GM21737 (cell line): ENCODE results near the gene DHRS12.
"Not testable (repeated sequence)": the region's sequence is repeated elsewhere in the genome, so short reads cannot be mapped to it uniquely, and the experiment has no call there.

ENCODE experiments used
- ATAC-seq: cut with Tn5 transposase; IDR thresholded peaks from one replicate; pipeline ENCODE4 v1.9.1; 2021; ENCODE audit warnings: mild to moderate bottlenecking, moderate library complexity; ENCODE audit not compliant: unreplicated experiment

DHRS12 gene

DNA sequence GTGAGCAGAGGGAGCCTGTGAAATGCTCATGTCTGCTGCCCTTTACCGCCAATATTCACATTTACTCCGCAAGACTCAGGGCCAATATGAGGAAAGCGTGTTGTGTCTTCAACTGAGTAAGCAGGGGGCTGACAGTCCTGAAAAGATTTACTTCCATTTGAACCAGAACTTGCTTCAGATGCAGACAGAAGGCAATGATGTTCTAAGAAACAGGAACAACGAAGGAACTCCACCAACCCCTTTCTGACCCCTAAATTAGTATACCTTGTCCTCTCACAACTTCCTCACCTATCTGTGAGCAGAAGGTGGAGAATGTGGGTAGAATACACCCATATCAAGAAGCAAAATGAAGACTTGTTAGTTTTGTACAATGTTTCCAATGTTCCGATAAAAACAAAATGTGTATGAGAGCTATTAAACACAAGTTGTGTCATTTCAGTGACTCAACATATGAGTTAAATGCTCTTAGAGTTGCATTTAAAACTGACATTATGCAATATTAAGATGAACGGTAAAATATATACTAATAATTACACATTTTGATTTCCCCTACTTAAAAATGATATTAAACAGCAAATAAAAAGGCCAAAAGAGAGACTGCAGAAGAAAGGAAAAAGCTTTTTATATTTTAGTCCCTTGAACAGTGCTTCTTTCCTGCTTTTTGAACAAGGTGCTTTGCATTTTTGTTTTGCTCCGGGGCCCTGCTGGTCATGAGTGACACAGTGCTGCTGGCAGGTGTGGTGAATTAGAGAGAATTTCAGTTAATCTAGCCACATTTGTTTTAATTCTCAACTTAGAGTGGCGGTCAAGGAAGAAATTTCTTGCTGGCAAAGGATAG, 25.0 kb upstream of the DHRS12 start:
- no peak for ATAC-seq

DNA sequence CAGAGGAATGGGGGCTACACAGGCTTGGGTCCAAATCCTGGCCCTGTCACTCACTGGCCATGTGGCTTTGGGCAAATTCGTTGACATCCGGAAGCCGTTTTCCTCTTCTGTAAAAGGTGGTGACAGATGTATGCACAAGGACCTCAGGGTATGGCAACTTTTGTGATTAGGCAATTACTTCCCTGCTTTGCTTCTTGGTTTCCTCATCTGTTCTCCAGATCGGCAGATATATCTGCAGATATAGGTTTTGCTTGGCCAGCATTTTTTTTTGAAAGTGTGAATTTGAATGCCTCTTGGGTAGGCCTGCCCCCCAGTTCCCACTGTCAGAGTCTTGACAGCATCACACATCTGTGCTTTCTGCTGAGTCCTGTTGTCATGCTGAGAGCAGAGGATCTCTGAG, 23.3 kb upstream of the DHRS12 start:
- ATAC-seq, result no peak

DNA sequence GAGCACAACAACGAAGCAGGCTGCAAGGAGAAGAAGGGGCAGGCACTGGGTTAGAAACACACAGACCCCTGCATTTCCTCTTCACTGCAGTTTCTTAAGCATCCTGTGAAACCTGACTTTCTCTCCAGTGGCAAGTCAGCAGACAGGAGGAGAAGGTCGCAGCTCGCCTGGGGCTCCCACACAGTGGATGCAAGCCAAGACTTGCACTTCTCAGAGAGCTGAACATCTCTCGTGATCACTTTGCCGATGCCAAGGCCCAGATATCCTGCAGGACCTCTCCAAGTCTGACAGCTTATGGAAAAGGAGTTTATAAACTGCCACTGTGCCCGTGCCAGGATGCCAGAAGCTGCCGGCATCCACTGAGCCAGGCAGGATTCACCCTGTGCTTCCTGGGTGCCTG, 22.6 kb upstream of the DHRS12 start:
- no peak for ATAC-seq

DNA sequence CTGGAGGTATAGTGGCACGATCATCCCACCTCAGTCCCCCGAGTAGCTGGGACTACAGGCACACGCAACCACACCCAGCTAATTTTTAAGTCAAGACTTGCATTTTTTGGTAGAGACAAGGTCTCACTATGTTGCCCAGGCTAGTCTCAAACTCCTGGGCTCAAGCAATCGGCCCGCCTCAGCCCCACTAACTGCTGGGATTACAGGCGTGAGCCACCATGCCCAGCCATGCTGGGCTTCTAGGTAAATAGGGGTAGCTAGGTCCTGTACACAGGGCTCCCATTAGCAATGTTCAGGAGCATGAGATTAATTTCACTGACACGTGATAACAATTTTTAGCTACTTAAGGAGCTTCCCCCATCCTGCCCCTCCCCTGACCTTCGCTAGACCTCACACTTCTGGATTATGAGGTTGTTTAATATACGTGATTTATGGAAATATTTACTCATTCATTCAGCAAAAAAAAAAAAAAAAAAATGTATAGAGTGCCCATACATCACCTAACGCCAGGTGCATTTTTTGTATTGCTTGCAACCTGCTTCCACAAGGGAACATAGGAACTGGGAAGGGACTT, 21.8 kb upstream of the DHRS12 start:
- ATAC-seq, result no peak

DNA sequence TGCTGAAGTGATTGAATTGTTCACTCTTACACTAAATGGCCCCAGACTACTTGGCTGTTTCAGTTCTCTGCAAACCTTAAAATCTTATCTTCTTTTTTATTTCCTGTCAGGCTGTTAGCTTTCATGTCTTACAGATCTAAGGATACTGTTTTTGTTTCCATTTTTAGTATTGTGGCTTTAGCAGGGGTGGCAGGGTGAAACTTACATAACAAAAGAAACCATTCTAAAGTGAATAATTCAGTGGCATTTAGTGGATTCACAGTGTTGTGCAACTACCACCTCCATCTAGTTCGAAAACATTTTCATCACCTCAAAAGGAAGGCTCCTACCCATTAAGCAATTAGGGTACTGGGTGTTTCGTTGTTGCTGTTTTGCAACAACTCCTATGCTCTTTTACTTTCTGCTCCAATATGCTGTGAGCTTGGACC, 21.2 kb upstream of the DHRS12 start:
- no peak for ATAC-seq

DNA sequence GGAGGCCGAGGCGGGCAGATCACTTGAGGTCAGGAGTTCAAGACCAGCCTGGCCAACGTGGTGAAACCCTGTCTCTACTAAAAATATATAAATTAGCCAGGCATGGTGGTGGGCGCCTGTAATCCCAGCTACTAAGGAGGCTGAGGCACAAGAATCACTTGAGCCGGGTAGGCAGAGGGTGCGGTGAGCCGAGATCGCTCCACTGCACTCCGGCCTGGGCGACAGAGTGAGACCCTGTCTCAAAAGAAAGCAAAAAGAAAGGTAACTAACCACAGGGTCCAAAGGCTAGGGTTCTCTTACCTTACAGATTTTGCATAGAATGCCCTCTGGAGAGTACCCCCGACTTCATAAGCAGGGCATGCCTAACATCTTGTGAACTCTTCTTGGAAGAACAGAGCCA, 20.7 kb upstream of the DHRS12 start:
- not testable (repeated sequence) for ATAC-seq

DNA sequence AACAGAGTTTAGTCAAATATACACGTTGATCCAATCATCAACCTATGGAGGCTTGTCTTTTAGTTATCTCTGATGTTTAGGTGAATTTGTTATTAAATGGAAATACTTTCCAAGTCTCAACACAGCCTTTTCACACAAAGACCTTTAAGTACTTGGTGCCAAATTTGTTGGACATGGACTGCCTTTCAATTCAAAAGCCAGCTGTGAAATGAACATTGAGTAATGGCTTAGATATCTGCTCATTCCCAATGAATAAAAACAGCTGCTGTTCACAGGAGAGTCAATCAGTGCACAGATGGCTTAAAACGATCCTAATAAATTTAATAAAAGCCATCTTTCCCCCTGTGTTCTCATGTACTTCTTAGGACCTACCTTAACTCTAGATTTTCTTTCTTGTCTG, 19.9 kb upstream of the DHRS12 start:
- no peak for ATAC-seq

DNA sequence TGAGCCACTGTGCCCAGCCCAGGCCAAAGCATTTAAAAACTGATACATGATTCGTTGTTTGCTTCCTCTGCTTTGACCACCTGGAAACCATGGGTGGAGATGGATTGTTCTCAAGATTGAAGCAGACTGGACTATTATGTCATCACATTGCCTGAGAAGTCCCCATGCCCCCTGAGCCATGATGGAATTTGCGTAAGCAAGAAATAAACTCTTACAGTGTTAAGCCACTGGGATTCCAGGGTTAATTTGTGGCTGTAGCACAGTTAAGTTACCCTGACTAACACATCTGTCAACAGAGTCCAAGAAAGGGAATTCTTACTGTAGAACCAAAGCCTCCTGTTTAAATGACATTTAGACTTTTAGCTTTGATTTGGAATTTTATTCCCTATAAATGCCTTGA, 19.4 kb upstream of the DHRS12 start:
- ATAC-seq, result no peak

DNA sequence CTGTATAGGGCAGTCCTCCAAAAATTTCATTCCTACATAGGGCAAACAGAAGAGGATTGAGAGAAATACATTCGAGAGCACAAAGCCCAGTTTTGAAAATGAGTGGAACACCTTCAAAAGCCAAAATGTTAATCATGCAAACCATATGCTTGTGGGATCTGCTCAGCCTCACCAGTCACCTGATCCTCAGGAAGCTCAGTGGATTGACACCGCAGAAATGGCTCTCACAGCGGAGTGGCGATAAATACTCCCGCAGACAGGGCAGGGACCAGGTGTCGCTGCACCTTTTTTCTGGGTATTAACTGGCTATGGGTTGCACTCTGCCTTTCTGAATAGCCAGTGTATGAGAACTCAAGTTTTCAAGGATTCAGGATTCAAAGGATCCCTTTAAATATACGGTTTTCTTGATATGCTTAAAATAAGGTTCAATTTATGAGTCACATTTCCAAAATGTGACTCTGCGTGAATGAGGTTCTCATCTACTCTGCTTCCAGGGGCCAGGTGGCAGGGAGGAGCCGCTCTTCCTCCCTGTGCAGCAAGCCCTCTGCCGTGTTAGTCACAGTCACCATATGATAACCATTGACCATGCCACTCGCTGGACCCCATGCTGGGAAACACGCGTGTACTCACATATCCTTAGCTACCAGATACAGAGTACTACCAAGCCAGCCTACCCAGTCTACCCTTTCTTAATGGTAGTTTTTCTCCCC, 18.3 kb upstream of the DHRS12 start:
- ATAC-seq, result no peak

DNA sequence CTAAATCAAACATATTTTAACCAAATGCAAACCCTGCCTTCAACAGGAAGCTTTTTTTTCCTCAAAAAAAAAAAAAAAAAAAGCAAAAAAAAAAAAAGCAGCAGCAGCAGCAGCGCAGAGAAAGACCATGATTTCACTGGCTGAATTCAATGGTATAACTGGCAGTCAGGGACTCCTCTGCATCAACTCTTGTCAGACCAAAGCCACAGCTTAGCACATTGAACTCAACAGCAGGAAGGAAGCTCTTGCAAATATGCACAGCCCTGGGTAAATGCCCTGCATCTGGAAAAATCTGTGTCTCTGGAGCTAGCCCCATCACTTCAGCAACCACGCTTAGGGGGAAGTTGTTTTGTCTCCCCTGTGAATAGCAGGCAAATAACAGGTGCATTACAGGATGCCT, 17.6 kb upstream of the DHRS12 start:
- no peak for ATAC-seq

DNA sequence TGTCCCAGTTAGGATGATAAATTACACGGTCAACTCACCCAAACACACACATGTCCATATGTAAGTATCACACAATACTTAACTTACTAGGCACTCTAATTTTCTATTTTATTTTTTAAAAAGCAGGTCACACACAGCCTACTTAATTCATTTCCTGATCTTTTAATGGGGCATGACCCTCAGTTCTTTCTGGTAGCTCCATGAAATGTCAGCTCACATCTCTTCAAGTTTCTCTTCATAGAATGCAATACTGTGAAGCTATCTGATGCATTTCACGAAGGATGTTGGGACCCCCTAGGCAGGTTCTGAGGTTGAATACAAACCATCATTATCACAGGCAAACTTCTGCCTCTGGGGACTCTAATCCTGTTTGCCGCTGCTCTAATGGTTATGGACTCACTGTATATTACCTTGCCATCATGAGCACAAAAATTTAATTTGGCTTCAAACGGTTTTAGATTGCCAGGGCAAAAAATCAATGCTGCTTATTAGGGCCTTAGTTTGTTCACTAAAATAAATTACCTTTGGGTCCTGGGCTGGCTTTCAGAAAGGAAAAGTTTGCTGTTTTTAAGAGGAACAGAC, 16.1 kb upstream of the DHRS12 start:
- ATAC-seq, result no peak

DNA sequence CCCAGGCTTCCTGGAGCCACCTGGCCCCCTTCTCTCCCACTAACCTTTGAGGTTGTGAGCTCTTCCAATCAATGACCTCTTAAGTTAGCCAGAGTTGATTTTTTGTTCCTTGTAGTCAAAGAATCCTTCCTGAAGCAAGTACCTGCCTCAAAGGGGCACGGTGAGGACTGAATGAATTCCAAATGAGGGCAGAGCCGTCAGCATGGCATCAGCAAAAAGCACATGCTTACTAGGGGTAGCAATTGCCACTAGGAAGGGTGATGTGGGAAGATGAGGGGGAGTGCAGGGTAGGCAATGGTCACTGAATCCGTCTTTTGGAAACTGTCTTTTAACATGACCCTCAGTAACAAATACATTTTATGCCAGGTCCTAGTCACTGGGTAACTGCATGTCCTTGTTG, 15.6 kb upstream of the DHRS12 start:
- ATAC-seq, result no peak

DNA sequence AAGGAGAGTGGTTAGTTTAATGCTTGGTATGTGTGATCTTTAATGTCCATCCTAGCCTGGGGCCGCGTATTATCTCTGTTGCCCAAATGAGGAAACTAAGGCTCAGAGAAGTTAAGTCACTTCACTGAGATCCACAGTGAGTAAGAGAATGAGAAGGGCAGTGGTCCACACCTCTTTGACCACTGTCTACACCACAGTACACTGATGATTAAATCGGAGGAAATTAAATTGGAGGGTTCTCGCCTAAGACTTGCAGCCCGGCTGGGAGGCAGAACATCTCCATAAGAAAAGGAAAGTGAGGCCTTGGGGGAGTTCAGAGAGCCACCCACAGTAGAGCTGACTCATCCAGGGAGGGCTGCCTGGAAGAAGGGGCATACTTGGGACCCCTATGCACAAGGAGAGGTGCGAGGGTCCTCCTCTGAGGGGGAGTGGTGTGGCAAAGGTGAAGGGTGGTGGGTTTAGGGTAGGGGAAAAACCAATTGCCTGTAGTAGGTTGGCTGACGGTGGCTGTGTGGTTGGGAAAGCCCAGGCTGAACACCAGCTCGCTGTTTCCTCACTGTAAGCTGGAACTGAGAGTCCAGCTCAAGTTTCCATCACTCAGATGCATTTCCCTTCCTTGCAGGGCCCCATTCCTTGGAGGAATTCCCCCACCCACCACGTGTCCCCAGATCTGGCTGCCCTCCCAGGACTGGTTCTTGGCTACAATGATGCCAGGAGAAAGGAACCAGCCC, 15.0 kb upstream of the DHRS12 start:
- no peak for ATAC-seq

DNA sequence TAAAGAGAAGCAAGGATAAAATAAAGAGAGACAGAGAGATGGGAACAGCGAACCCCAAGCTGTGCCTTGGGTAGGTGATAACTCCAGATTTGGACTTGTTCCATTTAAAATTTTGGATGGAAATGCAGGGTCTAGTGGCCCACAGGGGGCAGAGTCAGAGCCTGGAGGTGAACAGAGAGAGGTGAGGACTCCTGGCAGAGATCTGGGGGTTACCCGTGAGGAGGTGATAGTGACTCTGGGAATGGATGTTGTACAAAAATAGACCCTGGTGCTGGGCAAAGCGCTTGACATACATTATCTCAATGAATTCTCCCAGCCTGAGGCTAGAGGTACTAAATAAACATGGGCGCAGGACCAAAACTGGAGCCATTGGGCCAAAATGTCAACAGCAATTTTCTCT, 14.3 kb upstream of the DHRS12 start:
- no peak for ATAC-seq

DNA sequence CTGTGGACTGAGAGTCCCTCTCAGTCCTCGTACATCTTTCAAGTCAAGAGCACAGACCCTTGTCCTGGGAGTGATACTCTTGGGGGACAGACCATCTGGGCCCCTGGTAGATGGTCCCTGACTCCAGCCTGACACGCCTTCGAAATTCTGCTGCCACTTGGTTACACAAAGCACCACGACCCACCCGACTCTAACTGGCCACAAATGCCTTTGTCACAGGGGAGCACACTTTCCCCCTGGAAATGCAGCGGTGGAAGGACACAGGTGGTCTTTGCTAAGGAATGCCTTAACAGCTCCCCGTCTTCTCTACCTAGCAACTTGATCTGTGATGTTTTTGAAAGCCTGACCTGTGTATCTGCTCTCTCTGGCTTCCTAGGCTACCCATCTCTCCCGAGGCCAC, 13.8 kb upstream of the DHRS12 start:
- no peak for ATAC-seq

DNA sequence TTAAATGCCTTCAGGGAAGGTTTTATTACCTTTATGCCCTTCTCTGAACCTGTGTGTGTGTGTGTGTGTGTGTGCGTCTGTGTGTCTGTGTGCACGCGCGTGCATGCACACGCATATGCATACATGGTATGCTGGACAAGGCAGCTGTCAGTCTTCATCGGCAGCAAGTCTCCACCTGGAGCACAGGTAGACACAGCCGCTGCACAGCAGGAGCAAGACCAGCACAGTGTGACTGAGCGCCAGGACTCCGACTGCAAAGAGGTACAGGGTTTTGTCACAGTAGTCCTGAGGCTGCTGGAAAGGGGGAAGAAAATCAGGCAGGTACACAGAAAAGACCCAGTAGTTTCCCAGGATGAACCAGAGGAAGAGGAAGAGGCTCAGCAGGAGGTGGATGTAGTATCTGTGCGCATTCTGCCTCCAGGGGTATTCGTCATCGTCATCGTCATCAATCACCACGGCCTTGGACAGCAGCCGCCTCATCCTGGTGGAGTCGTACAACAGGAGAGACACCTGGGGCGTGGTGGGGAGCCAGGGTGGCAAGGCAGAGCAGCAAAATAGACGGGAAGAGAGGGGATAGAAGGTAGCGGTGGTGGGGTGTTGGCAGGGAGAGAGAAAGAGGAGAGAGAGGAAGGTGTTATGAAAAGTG, 12.8 kb upstream of the DHRS12 start:
- no peak for ATAC-seq

DNA sequence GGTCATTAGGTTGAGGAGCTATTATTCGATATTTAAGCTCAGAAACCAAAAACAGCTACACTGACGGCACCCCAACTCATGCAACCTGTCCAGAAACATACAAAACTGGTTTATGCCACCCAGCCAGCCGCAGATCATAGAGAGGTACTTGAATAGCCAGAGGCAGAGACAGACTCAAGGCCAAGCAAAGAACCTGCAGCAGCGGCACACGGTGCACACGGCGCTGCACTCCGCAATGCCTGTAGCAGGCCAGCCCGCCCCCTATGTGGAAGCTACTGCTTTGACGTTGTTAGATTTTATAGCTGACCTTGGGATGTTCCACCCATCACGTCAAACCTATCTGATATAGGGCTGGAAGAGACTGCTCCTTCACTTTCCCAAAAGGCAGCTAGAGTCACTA, 11.9 kb upstream of the DHRS12 start:
- no peak for ATAC-seq

DNA sequence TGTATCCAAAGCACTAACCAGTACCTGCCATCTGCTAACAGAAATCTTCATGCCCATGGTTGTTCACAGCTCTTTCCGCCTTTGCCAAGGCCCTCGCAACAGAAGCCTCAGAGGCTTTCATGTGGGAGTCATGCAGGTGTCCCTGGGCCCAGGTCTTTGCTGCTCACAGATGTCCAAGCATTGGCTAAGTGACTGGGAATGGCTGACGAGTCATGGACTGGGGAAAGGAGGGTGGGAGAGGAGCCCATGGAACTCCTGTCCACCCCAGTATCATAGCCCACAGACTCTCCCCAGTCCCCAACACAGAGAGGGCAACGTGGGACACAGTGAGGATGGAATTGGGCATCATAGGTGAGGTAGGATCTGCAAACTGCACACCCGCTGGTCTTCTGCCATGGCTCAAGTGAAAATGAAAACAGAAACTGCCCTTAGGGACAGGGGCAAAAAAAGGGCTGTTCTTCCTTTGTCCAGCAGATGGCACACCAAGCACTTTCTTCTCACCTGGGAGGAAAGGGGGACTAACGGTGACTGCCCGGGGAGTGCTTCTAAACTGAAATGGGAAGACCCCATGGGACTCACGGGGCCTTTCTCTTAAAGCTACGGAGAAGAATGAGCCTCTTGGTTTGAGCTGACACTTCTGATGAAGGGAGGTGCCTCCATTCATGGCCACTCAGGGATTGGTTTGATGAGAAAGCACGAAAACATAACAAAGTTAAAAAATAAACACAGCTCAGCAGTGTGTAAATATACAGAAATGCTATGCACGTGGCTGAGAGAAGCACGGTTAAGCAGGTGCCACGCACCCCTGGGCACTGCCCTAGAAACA, 11.1 kb upstream of the DHRS12 start:
- ATAC-seq, result peak; percentile 73

DNA sequence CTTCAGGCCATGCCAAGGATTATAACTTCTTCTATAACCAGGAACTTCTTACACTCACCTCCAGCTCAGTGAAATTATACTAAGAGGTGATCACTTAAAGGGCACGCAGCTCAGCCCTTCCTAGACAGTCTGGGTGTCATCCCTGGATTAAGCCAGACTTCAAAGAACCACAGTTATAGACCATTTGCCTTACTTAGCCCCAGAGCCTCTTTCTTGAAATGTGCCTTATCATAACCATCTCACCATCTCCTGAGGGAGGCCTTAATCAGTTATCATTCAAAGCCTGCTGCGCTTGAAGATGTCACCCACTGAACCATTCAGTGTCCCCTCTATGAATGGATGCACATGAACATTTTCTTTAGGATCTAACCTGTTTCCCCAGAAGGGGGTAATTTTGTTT, 10.1 kb upstream of the DHRS12 start:
- no peak for ATAC-seq
